Ovary (tissue), 3 donors: Measurements from ENCODE around the gene CNDP1.

Experiments used
- CTCF ChIP-seq, 3 donors: fragments of 450-650 bp in 2 of 3; fragments of 200-600 bp in 1 of 3; IDR thresholded peaks; one replicate each; pipeline versions ENCODE4 v1.5.1 to v1.8.0; 2016 to 2022; ENCODE audit warnings: antibody characterized with exemption in 3 of 3, mild to moderate bottlenecking in 1 of 3
- EP300 ChIP-seq: sonication (generic); formaldehyde crosslinking; IDR thresholded peaks from one replicate; pipeline ENCODE4 v1.6.1; 2017; ENCODE audit warnings: antibody characterized with exemption
- donor health status: DM: no; HTN: no; CAD: no.

- no peak for TF ChIP-seq CTCF (IDR thresholded peaks at IDR 0.05)
- TF ChIP-seq EP300 = no peak
Observed at GRCh38 chr18:74547860-74548259, 13.6 kb downstream of the CNDP1 start.
